ENCODE results near the gene B4GALT2. TPM values are rescaled to one million over a fixed set of nuclear protein-coding genes. Genes with fewer than 3 reads are reported as not detected.
A peak's percentile ranks its signal among the peaks of the same experiment; 100 is the strongest.

B4GALT2 gene
- total and polyA plus RNA-seq, 9 of the 15 experiments (the other 6 are each of a cell fraction or from before 2014, with no cell fraction given) = 1.3 to 86.8 (median 43.8) TPM

- peak; percentile 67; the same call in 1 of the 2 replicates for TF ChIP-seq ZNF263 (CRISPR knock-in tag; IDR thresholded peaks at IDR 0.05; ENCODE audit: borderline replicate concordance)
- TF ChIP-seq ZNF644 (tag; IDR thresholded peaks at IDR 0.05; ENCODE audit: low read depth) = no peak
- TF ChIP-seq RB1 (IDR thresholded peaks at IDR 0.05; ENCODE audit: low read depth) = peak; percentile 99
- 0 out of 2 replicates have a peak, but pooled peaks have one; percentile 62 for TF ChIP-seq ERF (CRISPR knock-in tag; IDR thresholded peaks at IDR 0.05)
- no peak for TF ChIP-seq ZNF740 (CRISPR knock-in tag; IDR thresholded peaks at IDR 0.05)
- no peak for TF ChIP-seq ZNF740 (tag; IDR thresholded peaks at IDR 0.05)
- peak; percentile 16 for TF ChIP-seq ZFP36 (IDR thresholded peaks at IDR 0.05; ENCODE audit: low read depth, low read length, partially characterized antibody)
- no peak for TF ChIP-seq NCOR1 (IDR thresholded peaks at IDR 0.05)
- TF ChIP-seq SNIP1 (IDR thresholded peaks at IDR 0.05; ENCODE audit: low read depth) = no peak
- TF ChIP-seq, protein P1, sequence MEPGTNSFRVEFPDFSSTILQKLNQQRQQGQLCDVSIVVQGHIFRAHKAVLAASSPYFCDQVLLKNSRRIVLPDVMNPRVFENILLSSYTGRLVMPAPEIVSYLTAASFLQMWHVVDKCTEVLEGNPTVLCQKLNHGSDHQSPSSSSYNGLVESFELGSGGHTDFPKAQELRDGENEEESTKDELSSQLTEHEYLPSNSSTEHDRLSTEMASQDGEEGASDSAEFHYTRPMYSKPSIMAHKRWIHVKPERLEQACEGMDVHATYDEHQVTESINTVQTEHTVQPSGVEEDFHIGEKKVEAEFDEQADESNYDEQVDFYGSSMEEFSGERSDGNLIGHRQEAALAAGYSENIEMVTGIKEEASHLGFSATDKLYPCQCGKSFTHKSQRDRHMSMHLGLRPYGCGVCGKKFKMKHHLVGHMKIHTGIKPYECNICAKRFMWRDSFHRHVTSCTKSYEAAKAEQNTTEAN (CRISPR knock-in tag; IDR thresholded peaks at IDR 0.05) = no peak
- TF ChIP-seq, protein P2, sequence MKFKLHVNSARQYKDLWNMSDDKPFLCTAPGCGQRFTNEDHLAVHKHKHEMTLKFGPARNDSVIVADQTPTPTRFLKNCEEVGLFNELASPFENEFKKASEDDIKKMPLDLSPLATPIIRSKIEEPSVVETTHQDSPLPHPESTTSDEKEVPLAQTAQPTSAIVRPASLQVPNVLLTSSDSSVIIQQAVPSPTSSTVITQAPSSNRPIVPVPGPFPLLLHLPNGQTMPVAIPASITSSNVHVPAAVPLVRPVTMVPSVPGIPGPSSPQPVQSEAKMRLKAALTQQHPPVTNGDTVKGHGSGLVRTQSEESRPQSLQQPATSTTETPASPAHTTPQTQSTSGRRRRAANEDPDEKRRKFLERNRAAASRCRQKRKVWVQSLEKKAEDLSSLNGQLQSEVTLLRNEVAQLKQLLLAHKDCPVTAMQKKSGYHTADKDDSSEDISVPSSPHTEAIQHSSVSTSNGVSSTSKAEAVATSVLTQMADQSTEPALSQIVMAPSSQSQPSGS (CRISPR knock-in tag; IDR thresholded peaks at IDR 0.05) = no peak
- peak; percentile 10; the same call in 1 of the 2 replicates for TF ChIP-seq ZBTB1 (CRISPR knock-in tag; IDR thresholded peaks at IDR 0.05; ENCODE audit: borderline replicate concordance, low read depth)
- no peak for TF ChIP-seq ASH1L (IDR thresholded peaks at IDR 0.05; ENCODE audit: borderline replicate concordance, low read depth, partially characterized antibody)
- peak; percentile 96; a peak in 3 of 4 replicates for TF ChIP-seq MAZ (CRISPR knock-in tag; conservative IDR thresholded peaks at IDR 0.05 in 1 of 2, IDR thresholded peaks at IDR 0.05 in 1 of 2)
- TF ChIP-seq ZNF253 (CRISPR knock-in tag; conservative IDR thresholded peaks at IDR 0.05) = no peak
- TF ChIP-seq MYBL2 (IDR thresholded peaks at IDR 0.05; ENCODE audit: low read depth) = no peak
- no peak for TF ChIP-seq MYBL2 (CRISPR knock-in tag; IDR thresholded peaks at IDR 0.05; ENCODE audit: borderline replicate concordance)
- peak; percentile 90 for TF ChIP-seq CHD4 (IDR thresholded peaks at IDR 0.05; ENCODE audit: insufficient read depth, insufficient replicate concordance, low read depth, low read length, poor library complexity, severe bottlenecking)
- TF ChIP-seq MAX (CRISPR knock-in tag; IDR thresholded peaks at IDR 0.05) = peak; percentile 100
- no peak for TF ChIP-seq DLX4 (CRISPR knock-in tag; IDR thresholded peaks at IDR 0.05)
- no peak for TF ChIP-seq BRD4 (IDR thresholded peaks at IDR 0.05)
- no peak for TF ChIP-seq RFX1 (IDR thresholded peaks at IDR 0.05)
- no peak for TF ChIP-seq SRSF1 (IDR thresholded peaks at IDR 0.05; ENCODE audit: low read depth, low read length)
These were observed 32.6 kb upstream of the B4GALT2 start, which contains the start of gene IPO13 (continued) for GRCh38 chr1:43946236-43947060.

Measured in K562 (cell line).